ENCODE measurements around the gene PALM.

DNA sequence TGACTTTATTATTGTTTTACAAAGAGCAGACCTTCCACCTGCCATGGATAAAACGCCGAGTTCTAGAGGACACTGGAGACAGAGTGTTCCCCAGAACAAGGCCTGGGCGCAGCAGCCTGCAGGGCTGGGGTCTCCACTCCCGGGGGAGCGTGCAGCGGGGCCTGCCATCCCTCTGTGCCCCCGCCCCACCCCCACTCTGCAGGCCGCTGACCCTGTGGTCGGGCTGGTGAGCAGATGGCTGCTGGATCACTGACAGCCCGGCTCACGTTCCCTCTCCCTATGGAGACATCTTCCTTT is 79.9 kb downstream of the PALM start:
- TF ChIP-seq CTCF (conservative IDR thresholded peaks at IDR 0.05; ENCODE audit: low read length) (no peak), EZH2phosphoT487 (IDR thresholded peaks at IDR 0.05; ENCODE audit: borderline replicate concordance, low read depth, low read length) (no peak)
